ENCODE data around the gene MAN2A2. TPM values are rescaled to one million over a fixed set of nuclear protein-coding genes. Genes with fewer than 3 reads are reported as not detected.
"Not testable (repeated sequence)": the region's sequence is repeated elsewhere in the genome, so short reads cannot be mapped to it uniquely, and the experiment has no call there.

Gene MAN2A2
- total RNA-seq, 1 experiment from 2014 or later = 31.0 TPM

- TF ChIP-seq ZNF532 (CRISPR knock-in tag; IDR thresholded peaks at IDR 0.05; ENCODE audit: borderline replicate concordance) = no peak
These were observed 21.3 kb downstream of the MAN2A2 start (continued) for GRCh38 chr15:90924375-90924774.

GRCh38 chr15:90926766-90927165, 23.7 kb downstream of the MAN2A2 start:
- H3K4me3 Mint-ChIP-seq; H3K27me3 Mint-ChIP-seq (ENCODE audit: low read depth); H3K9me3 Mint-ChIP-seq; DNase-seq (ENCODE audit: low spot score); H3K27ac Mint-ChIP-seq; POLR2A ChIA-PET; H3K36me3 Mint-ChIP-seq; ATAC-seq: not testable (repeated sequence)
- CTCF ChIA-PET = interaction anchor here (0.6 to 6.6 kb wide), 2 partner anchors 7 to 1534 kb away, joined by 3 to 75 read pairs; partner anchors contain the start of genes HDDC3 and UNC45A
- peaks cover 21% of the 10 kb centered on the region for H3K4me1 Mint-ChIP-seq

GRCh38 chr15:90928106-90928505, 25.0 kb downstream of the MAN2A2 start:
- CTCF ChIA-PET = interaction anchor here (0.7 to 1.2 kb wide), 2 partner anchors 24 to 1377 kb away, joined by 3 to 5 read pairs; partner anchors contain the start of gene MAN2A2

GRCh38 chr15:90929246-90930019, 26.3 kb downstream of the MAN2A2 start:
- ChIA-PET POLR2A (no interaction called here), CTCF (interaction anchor here (1.2 to 7.0 kb wide), 3 partner anchors 26 to 112 kb away, joined by 3 to 63 read pairs (median 5); partner anchors contain the start of gene MAN2A2)
- no peak overlapping the region for H3K27ac Mint-ChIP-seq
- H3K27me3 Mint-ChIP-seq (ENCODE audit: low read depth) = peaks cover 12% of the 10 kb centered on the region
- H3K9me3 Mint-ChIP-seq = no peaks in the 10 kb centered on the region
- H3K36me3 Mint-ChIP-seq = no peaks in the 10 kb centered on the region
- H3K4me3 Mint-ChIP-seq = no peak overlapping the region
- no peak for ATAC-seq
- H3K4me1 Mint-ChIP-seq = peaks cover 12% of the 10 kb centered on the region
- no peak for DNase-seq (ENCODE audit: low spot score)
- no peak for TF ChIP-seq IRF1 (CRISPR knock-in tag; IDR thresholded peaks at IDR 0.05)
- TF ChIP-seq CDX4 (CRISPR knock-in tag; IDR thresholded peaks at IDR 0.05; ENCODE audit: borderline replicate concordance) = no peak
- no peak for TF ChIP-seq MYBL2 (CRISPR knock-in tag; IDR thresholded peaks at IDR 0.05)

More at GRCh38 chr15:90928106-90928505, 25.0 kb downstream of the MAN2A2 start:
- not testable (repeated sequence) for H3K27ac Mint-ChIP-seq; ATAC-seq; H3K4me3 Mint-ChIP-seq; H3K27me3 Mint-ChIP-seq (ENCODE audit: low read depth); DNase-seq (ENCODE audit: low spot score); H3K36me3 Mint-ChIP-seq; H3K9me3 Mint-ChIP-seq
- POLR2A ChIA-PET = interaction anchor here (0.7 kb wide), 1 partner anchor 106 kb away, joined by 3 read pairs; no protein-coding TSS in a partner anchor
- H3K4me1 Mint-ChIP-seq = peaks cover 13% of the 10 kb centered on the region

GRCh38 chr15:90930861-90931574, 27.9 kb downstream of the MAN2A2 start:
- no peak for DNase-seq (ENCODE audit: low spot score)
- TF ChIP-seq FOXK1 (CRISPR knock-in tag; IDR thresholded peaks at IDR 0.05) = no peak
- TF ChIP-seq GABPB1 (CRISPR knock-in tag; IDR thresholded peaks at IDR 0.05) = peak; percentile 88
- no peak overlapping the region; the same call in 1 of the 2 replicates for H3K27ac Mint-ChIP-seq
- peaks cover 12% of the 10 kb centered on the region for H3K27me3 Mint-ChIP-seq (ENCODE audit: low read depth)
- no peaks in the 10 kb centered on the region for H3K9me3 Mint-ChIP-seq
- ChIA-PET POLR2A (interaction anchor here (0.5 to 2.3 kb wide), 4 partner anchors 26 to 62 kb away, joined by 3 to 17 read pairs (median 5); partner anchors contain the start of gene MAN2A2), CTCF (interaction anchor here (0.6 to 7.7 kb wide), 59 partner anchors 8 to 1813 kb away, joined by 3 to 264 read pairs (median 7); partner anchors contain the start of genes BLM, FES, MAN2A2 and PRC1)
- H3K4me3 Mint-ChIP-seq = peak overlapping the region; percentile 95
- no peaks in the 10 kb centered on the region; the same call in 1 of the 2 replicates for H3K36me3 Mint-ChIP-seq
- ATAC-seq = no peak
- peaks cover 16% of the 10 kb centered on the region for H3K4me1 Mint-ChIP-seq

All from WTC11 (cell line).